ENCODE data around the gene NCKIPSD.

NCKIPSD gene

GRCh38 chr3:48696156-48696555 lies 10.4 kb upstream of the NCKIPSD start:
- no peak for FAIRE-seq

GRCh38 chr3:48695393-48695753 lies 9.7 kb upstream of the NCKIPSD start:
- FAIRE-seq, result no peak

- FAIRE-seq, result no peak
These were observed 9.1 kb upstream of the NCKIPSD start for GRCh38 chr3:48694610-48695392.

GRCh38 chr3:48693826-48694225 lies 8.1 kb upstream of the NCKIPSD start:
- FAIRE-seq, result no peak

- no peak for FAIRE-seq
These were observed 6.8 kb upstream of the NCKIPSD start for GRCh38 chr3:48692551-48692950.

GRCh38 chr3:48690846-48691458 lies 5.2 kb upstream of the NCKIPSD start:
- FAIRE-seq, result no peak

GRCh38 chr3:48689384-48689783 lies 3.7 kb upstream of the NCKIPSD start:
- FAIRE-seq, result no peak

GRCh38 chr3:48688737-48689075 lies 3.0 kb upstream of the NCKIPSD start:
- no peak for FAIRE-seq

- no peak for FAIRE-seq
These were observed 2.5 kb upstream of the NCKIPSD start for GRCh38 chr3:48688032-48688736.

GRCh38 chr3:48687220-48687678 lies 1.5 kb upstream of the NCKIPSD start:
- no peak for FAIRE-seq

- peak; percentile 54 for FAIRE-seq
These were observed 964 bp upstream of the NCKIPSD start for GRCh38 chr3:48686538-48687219.

- no peak for FAIRE-seq
These were observed 467 bp downstream of the NCKIPSD start for GRCh38 chr3:48685293-48685602.

GRCh38 chr3:48684480-48685143 lies 1.1 kb downstream of the NCKIPSD start:
- FAIRE-seq, result no peak

GRCh38 chr3:48684054-48684349 lies 1.7 kb downstream of the NCKIPSD start:
- FAIRE-seq, result no peak

- FAIRE-seq, result no peak
These were observed 2.9 kb downstream of the NCKIPSD start for GRCh38 chr3:48682786-48683185.

GRCh38 chr3:48681974-48682610 lies 3.6 kb downstream of the NCKIPSD start:
- FAIRE-seq, result no peak

GRCh38 chr3:48681541-48681880 lies 4.2 kb downstream of the NCKIPSD start:
- FAIRE-seq, result no peak

- no peak for FAIRE-seq
These were observed 4.7 kb downstream of the NCKIPSD start for GRCh38 chr3:48680811-48681540.

GRCh38 chr3:48679411-48680391 lies 6.0 kb downstream of the NCKIPSD start:
- FAIRE-seq, result no peak

- no peak for FAIRE-seq
These were observed 6.9 kb downstream of the NCKIPSD start for GRCh38 chr3:48678566-48679380.

Data from G401.6 (cell line).